GM19467 (cell line): ENCODE results near the gene HOXD3.

Experiments used
- ATAC-seq: cut with Tn5 transposase; IDR thresholded peaks from one replicate; pipeline ENCODE4 v1.9.1; 2021; ENCODE audit warnings: mild to moderate bottlenecking, moderate library complexity; ENCODE audit not compliant: unreplicated experiment

HOXD3 gene

GRCh38 chr2:176161825-176162626 lies 4.9 kb downstream of the HOXD3 start:
- ATAC-seq, result no peak

- no peak for ATAC-seq
Observed at GRCh38 chr2:176162911-176163671, 6.0 kb downstream of the HOXD3 start.

GRCh38 chr2:176163672-176164056 lies 6.6 kb downstream of the HOXD3 start:
- ATAC-seq, result no peak

GRCh38 chr2:176164201-176164600 lies 7.1 kb downstream of the HOXD3 start:
- ATAC-seq, result no peak

GRCh38 chr2:176164611-176165369 lies 7.7 kb downstream of the HOXD3 start:
- ATAC-seq, result no peak

GRCh38 chr2:176165370-176166050 lies 8.4 kb downstream of the HOXD3 start:
- ATAC-seq, result no peak

GRCh38 chr2:176166272-176166671 lies 9.2 kb downstream of the HOXD3 start:
- no peak for ATAC-seq

- no peak for ATAC-seq
Observed at GRCh38 chr2:176167398-176167797, 10.3 kb downstream of the HOXD3 start.

GRCh38 chr2:176169181-176169580 lies 12.1 kb downstream of the HOXD3 start:
- ATAC-seq, result no peak

GRCh38 chr2:176169711-176170110 lies 12.6 kb downstream of the HOXD3 start:
- no peak for ATAC-seq

GRCh38 chr2:176170602-176171305 lies 13.6 kb downstream of the HOXD3 start:
- no peak for ATAC-seq

GRCh38 chr2:176171351-176172006 lies 14.4 kb downstream of the HOXD3 start:
- no peak for ATAC-seq

- ATAC-seq, result no peak
Observed at GRCh38 chr2:176172007-176172894, 15.1 kb downstream of the HOXD3 start.

GRCh38 chr2:176172895-176173566 lies 15.9 kb downstream of the HOXD3 start:
- no peak for ATAC-seq

GRCh38 chr2:176173567-176174381 lies 16.7 kb downstream of the HOXD3 start:
- ATAC-seq, result no peak

- no peak for ATAC-seq
Observed at GRCh38 chr2:176174382-176174823, 17.3 kb downstream of the HOXD3 start.
